B cell (primary cell): ENCODE results near the gene LRG1.

Experiments used
- CTCF ChIP-seq: fragments of 200-600 bp; IDR thresholded peaks from one replicate; pipeline ENCODE4 v1.8.0; 2022; ENCODE audit warnings: antibody characterized with exemption, mild to moderate bottlenecking
- EZH2 ChIP-seq: IDR thresholded peaks from 2 replicates; pipeline ENCODE4 v1.6.1; 2012; ENCODE audit warnings: borderline replicate concordance, low read depth, mild to moderate bottlenecking, moderate library complexity, low read length; ENCODE audit not compliant: insufficient read depth, poor library complexity, severe bottlenecking

- TF ChIP-seq CTCF (no peak), EZH2 (no peak)
Measured at GRCh38 chr19:4586245-4586644, 46.4 kb upstream of the LRG1 start.
